ENCODE data around the gene GFAP. TPM values are rescaled to one million over a fixed set of nuclear protein-coding genes. Genes with fewer than 3 reads are reported as not detected.

The GFAP gene
- not detected for total RNA-seq
- 0.06 TPM for polyA plus RNA-seq (2013, experiment 1 of 2)
- polyA plus RNA-seq (2013, experiment 2 of 2): 0.19 TPM
- total RNA-seq: 0 to 0.26 (median 0) reads per million in 172 experiments

DNA sequence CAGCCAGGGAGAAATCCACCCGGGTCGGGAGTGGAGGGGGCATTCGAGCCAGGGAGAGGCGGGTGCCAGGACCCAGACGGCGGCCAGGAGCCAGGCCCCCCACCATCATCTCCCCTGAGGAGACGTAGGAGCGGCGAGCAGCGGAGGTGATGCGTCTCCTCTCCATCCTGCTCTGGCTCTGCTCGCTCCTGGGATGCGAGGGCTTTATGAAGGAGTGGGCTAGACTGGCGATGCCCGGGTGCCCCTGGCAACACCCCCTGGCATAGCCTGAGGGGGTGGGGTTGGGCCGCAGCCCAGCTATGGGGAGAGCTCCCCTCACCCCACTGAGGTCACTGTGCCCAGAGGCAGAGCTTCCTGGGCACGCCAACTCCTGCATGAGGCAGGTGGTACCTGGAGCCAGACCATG lies at the start of gene GFAP:
TSS of gene GFAP (minus strand) at position 180 of the 406 bp plus-strand sequence. CDS start at position 166, 14 bp downstream.
- CTCF ChIA-PET: no interaction called here
- no peaks in the 10 kb centered on the region for H3K9me3 ChIP-seq (ENCODE audit: control insufficient read depth in 1 of 2, insufficient read depth in 1 of 2, low read length in 2 of 2)
- H3K4me1 ChIP-seq (ENCODE audit: insufficient read depth, low read length): peaks cover 12% of the 10 kb centered on the region
- ATAC-seq (ENCODE audit: poor library complexity) (no peak), DNase-seq (peak in 1 of 14 experiments; percentile 11)
- TF ChIP-seq, protein P1, sequence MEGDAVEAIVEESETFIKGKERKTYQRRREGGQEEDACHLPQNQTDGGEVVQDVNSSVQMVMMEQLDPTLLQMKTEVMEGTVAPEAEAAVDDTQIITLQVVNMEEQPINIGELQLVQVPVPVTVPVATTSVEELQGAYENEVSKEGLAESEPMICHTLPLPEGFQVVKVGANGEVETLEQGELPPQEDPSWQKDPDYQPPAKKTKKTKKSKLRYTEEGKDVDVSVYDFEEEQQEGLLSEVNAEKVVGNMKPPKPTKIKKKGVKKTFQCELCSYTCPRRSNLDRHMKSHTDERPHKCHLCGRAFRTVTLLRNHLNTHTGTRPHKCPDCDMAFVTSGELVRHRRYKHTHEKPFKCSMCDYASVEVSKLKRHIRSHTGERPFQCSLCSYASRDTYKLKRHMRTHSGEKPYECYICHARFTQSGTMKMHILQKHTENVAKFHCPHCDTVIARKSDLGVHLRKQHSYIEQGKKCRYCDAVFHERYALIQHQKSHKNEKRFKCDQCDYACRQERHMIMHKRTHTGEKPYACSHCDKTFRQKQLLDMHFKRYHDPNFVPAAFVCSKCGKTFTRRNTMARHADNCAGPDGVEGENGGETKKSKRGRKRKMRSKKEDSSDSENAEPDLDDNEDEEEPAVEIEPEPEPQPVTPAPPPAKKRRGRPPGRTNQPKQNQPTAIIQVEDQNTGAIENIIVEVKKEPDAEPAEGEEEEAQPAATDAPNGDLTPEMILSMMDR (IDR thresholded peaks at IDR 0.05): no peak
- H3K36me3 Mint-ChIP-seq (ENCODE audit: low read depth): no peaks in the 10 kb centered on the region
- POLR2A ChIA-PET: no interaction called here
- intact Hi-C loops (cut with DNase I, micrococcal nuclease): loop anchor here in 1 of 2 experiments (10.0 kb wide), 1 partner anchor 279 kb away; no protein-coding TSS in a partner anchor
- H3K4me3 Mint-ChIP-seq: no peak within 1 kb of the TSS
- no peak within 1 kb of the TSS for H3K27ac ChIP-seq (ENCODE audit: low read depth in 1 of 2, low read length in 2 of 2)
- H3K4me3 ChIP-seq (ENCODE audit: low read length): no peak within 1 kb of the TSS
- H3K27me3 Mint-ChIP-seq: peaks cover 39% of the 10 kb centered on the region
- peaks cover 14 to 21% of the 10 kb centered on the region in 2 experiments for H3K27me3 ChIP-seq (ENCODE audit: control insufficient read depth in 1 of 2, insufficient read depth in 2 of 2, low read length in 2 of 2)
- H3K4me1 Mint-ChIP-seq (ENCODE audit: low read depth): no peaks in the 10 kb centered on the region
- H3K27ac Mint-ChIP-seq: no peak within 1 kb of the TSS
- no peaks in the 10 kb centered on the region for H3K9me3 Mint-ChIP-seq
- no peaks in the 10 kb centered on the region for H3K36me3 ChIP-seq (ENCODE audit: insufficient read depth, low read length)

DNA sequence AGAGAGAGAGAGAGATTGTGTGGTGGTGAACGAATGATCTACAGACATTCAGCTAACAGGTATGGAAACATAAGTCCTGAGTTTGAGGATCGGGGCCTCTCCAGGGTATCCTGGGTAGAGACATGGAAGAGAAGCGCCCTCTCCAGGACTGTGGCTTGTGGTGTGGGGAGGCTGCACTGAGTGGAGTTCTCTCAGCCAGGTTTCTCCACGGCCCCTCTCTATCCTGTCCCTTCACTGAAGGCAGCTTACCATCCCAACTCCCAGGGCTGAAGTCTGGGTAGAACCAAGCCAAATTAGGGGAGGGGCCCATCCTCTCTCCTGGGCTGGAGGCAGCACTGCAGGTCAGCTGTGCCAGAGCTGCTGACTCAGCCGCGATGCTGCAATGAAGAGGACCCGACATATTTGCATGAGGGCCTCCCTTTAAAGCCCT lies 46.6 kb upstream of the GFAP start:
- ChIA-PET POLR2A (no interaction called here), CTCF (no interaction called here)
- Mint-ChIP-seq H3K4me3 (no peak overlapping the region), H3K4me1 (ENCODE audit: low read depth) (peaks cover 16% of the 10 kb centered on the region), H3K36me3 (ENCODE audit: low read depth) (no peaks in the 10 kb centered on the region), H3K9me3 (no peaks in the 10 kb centered on the region), H3K27ac (no peak overlapping the region), H3K27me3 (peaks cover 80% of the 10 kb centered on the region)
- Histone ChIP-seq H3K4me3 (ENCODE audit: low read length) (no peak overlapping the region), H3K4me1 (ENCODE audit: insufficient read depth, low read length) (peaks cover 20% of the 10 kb centered on the region), H3K36me3 (ENCODE audit: insufficient read depth, low read length) (no peaks in the 10 kb centered on the region), H3K27me3 (ENCODE audit: control insufficient read depth in 1 of 2, insufficient read depth in 2 of 2, low read length in 2 of 2) (peaks cover 46 to 63% of the 10 kb centered on the region in 2 experiments), H3K27ac (ENCODE audit: low read depth in 1 of 2, low read length in 2 of 2) (no peak overlapping the region), H3K9me3 (ENCODE audit: control insufficient read depth in 1 of 2, insufficient read depth in 1 of 2, low read length in 2 of 2) (peaks cover 0 to 17% of the 10 kb centered on the region in 2 experiments)
- no peak for ATAC-seq (ENCODE audit: poor library complexity)
- TF ChIP-seq, protein P1 (IDR thresholded peaks at IDR 0.05): no peak
- intact Hi-C loops (cut with DNase I, micrococcal nuclease): no loop called here
- DNase-seq: no peak

DNA sequence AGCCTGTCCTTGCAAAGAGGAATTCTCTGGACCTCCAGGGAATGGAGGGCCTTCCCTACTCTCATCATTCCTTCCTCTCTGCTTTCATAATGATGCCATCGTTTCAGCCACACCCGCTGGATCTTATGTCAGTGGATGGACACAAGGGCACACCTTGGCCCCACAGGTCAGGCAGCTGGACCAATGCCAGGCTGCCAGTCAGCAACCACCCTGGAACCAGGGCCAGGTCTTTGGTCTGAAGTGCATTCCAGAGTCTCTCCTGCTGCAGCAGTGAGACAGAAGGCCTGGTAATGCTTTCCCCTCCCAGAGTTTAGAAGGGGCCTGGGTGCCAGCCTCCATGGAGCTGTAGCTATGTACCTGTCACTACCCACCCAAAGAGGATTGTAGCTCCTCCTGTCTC lies 45.4 kb upstream of the GFAP start:
- DNase-seq (no peak), ATAC-seq (ENCODE audit: poor library complexity) (no peak)
- no peaks in the 10 kb centered on the region for H3K36me3 ChIP-seq (ENCODE audit: insufficient read depth, low read length)
- H3K36me3 Mint-ChIP-seq (ENCODE audit: low read depth): no peaks in the 10 kb centered on the region
- no peak overlapping the region for H3K4me3 ChIP-seq (ENCODE audit: low read length)
- no peak overlapping the region for H3K4me3 Mint-ChIP-seq
- ChIA-PET POLR2A (no interaction called here), CTCF (no interaction called here)
- H3K9me3 ChIP-seq (ENCODE audit: control insufficient read depth in 1 of 2, insufficient read depth in 1 of 2, low read length in 2 of 2): peaks cover 0 to 10% of the 10 kb centered on the region in 2 experiments
- H3K27ac Mint-ChIP-seq: no peak overlapping the region
- peaks cover 11% of the 10 kb centered on the region for H3K4me1 ChIP-seq (ENCODE audit: insufficient read depth, low read length)
- H3K27ac ChIP-seq (ENCODE audit: low read depth in 1 of 2, low read length in 2 of 2): no peak overlapping the region
- peaks cover 78% of the 10 kb centered on the region for H3K27me3 Mint-ChIP-seq
- intact Hi-C loops (cut with DNase I, micrococcal nuclease): no loop called here
- peaks cover 7% of the 10 kb centered on the region for H3K4me1 Mint-ChIP-seq (ENCODE audit: low read depth)
- no peaks in the 10 kb centered on the region for H3K9me3 Mint-ChIP-seq
- peaks cover 38 to 61% of the 10 kb centered on the region in 2 experiments for H3K27me3 ChIP-seq (ENCODE audit: control insufficient read depth in 1 of 2, insufficient read depth in 2 of 2, low read length in 2 of 2)
- TF ChIP-seq, protein P1 (IDR thresholded peaks at IDR 0.05): no peak

Data from CD4-positive, alpha-beta T cell (primary cell).